ENCODE measurements around the gene ATXN3L.

ATXN3L gene

GRCh38 chrX:13319953-13320352 lies at the start of gene ATXN3L:
TSS of gene ATXN3L (minus strand) at chrX:13320053. CDS start at chrX:13319934, 119 bp downstream.
- no peak for DNase-seq (ENCODE audit: low read depth in 3 of 3)

GRCh38 chrX:13369256-13370030 lies 49.6 kb upstream of the ATXN3L start:
- DNase-seq (ENCODE audit: low read depth in 3 of 3), result no peak

GRCh38 chrX:13367950-13368349 lies 48.1 kb upstream of the ATXN3L start:
- no peak for DNase-seq (ENCODE audit: low read depth in 3 of 3)

- DNase-seq (ENCODE audit: low read depth in 3 of 3), result no peak
Measured at GRCh38 chrX:13366698-13367097, 46.8 kb upstream of the ATXN3L start.

GRCh38 chrX:13365161-13365560 lies 45.3 kb upstream of the ATXN3L start:
- no peak for DNase-seq (ENCODE audit: low read depth in 3 of 3)

- no peak for DNase-seq (ENCODE audit: low read depth in 3 of 3)
Measured at GRCh38 chrX:13364230-13364857, 44.5 kb upstream of the ATXN3L start.

- DNase-seq (ENCODE audit: low read depth in 3 of 3), result no peak
Measured at GRCh38 chrX:13360146-13360545, 40.3 kb upstream of the ATXN3L start.

- DNase-seq (ENCODE audit: low read depth in 3 of 3), result no peak
Measured at GRCh38 chrX:13357925-13358324, 38.1 kb upstream of the ATXN3L start.

- DNase-seq (ENCODE audit: low read depth in 3 of 3), result no peak
Measured at GRCh38 chrX:13346646-13347045, 26.8 kb upstream of the ATXN3L start.

- no peak for DNase-seq (ENCODE audit: low read depth in 3 of 3)
Measured at GRCh38 chrX:13345438-13345837, 25.6 kb upstream of the ATXN3L start.

GRCh38 chrX:13345037-13345436 lies 25.2 kb upstream of the ATXN3L start:
- DNase-seq (ENCODE audit: low read depth in 3 of 3), result no peak

- DNase-seq (ENCODE audit: low read depth in 3 of 3), result no peak
Measured at GRCh38 chrX:13341491-13342101, 21.7 kb upstream of the ATXN3L start.

- no peak for DNase-seq (ENCODE audit: low read depth in 3 of 3)
Measured at GRCh38 chrX:13340182-13340791, 20.4 kb upstream of the ATXN3L start.

- DNase-seq (ENCODE audit: low read depth in 3 of 3), result no peak
Measured at GRCh38 chrX:13339607-13340006, 19.8 kb upstream of the ATXN3L start.

GRCh38 chrX:13338996-13339515 lies 19.2 kb upstream of the ATXN3L start:
- no peak for DNase-seq (ENCODE audit: low read depth in 3 of 3)

GRCh38 chrX:13334491-13334890 lies 14.6 kb upstream of the ATXN3L start:
- no peak for DNase-seq (ENCODE audit: low read depth in 3 of 3)

GRCh38 chrX:13330446-13330845 lies 10.6 kb upstream of the ATXN3L start:
- DNase-seq (ENCODE audit: low read depth in 3 of 3), result no peak

- no peak for DNase-seq (ENCODE audit: low read depth in 3 of 3)
Measured at GRCh38 chrX:13327666-13328065, 7.8 kb upstream of the ATXN3L start.

- no peak for DNase-seq (ENCODE audit: low read depth in 3 of 3)
Measured at GRCh38 chrX:13323241-13323640, 3.4 kb upstream of the ATXN3L start.

GRCh38 chrX:13317366-13317765 lies 2.5 kb downstream of the ATXN3L start:
- no peak for DNase-seq (ENCODE audit: low read depth in 3 of 3)

GRCh38 chrX:13311560-13311959 lies 8.3 kb downstream of the ATXN3L start:
- no peak for DNase-seq (ENCODE audit: low read depth in 3 of 3)

GRCh38 chrX:13309631-13310030 lies 10.2 kb downstream of the ATXN3L start:
- no peak for DNase-seq (ENCODE audit: low read depth in 3 of 3)

Measured in stimulated activated CD4-positive, alpha-beta T cell treated with anti-CD3 and anti-CD28 coated beads, TNF-alpha, amount 100 ng/mL, for 24 hours (primary cell).